HEK293T (cell line): ENCODE data around the gene TTLL9.
"Not testable (repeated sequence)": the region's sequence is repeated elsewhere in the genome, so short reads cannot be mapped to it uniquely, and the experiment has no call there.

Source experiments
- CTCF ChIA-PET: fragments of 350-600 bp; formaldehyde crosslinking; extraction: SDS; loops from one replicate; lab custom pipeline; 2021; ENCODE audit warnings: antibody characterized with exemption, inconsistent platforms; lab: Yijun Ruan, JAX
- POLR2A ChIA-PET: fragments of 350-600 bp; formaldehyde crosslinking; extraction: SDS; loops from one replicate; lab custom pipeline; 2020; ENCODE audit warnings: antibody characterized with exemption, inconsistent platforms; lab: Yijun Ruan, JAX
- DNase-seq: peaks from one replicate; pipeline ENCODE4 v3.0.0; 2012; ENCODE audit warnings: mixed read lengths; ENCODE audit errors: extremely low spot score
- ARNT ChIP-seq: fragments of 450-650 bp; IDR thresholded peaks from 2 replicates; pipeline ENCODE4 v1.6.1; 2017; ENCODE audit warnings: mild to moderate bottlenecking
- BHLHE40 ChIP-seq: fragments of 450-650 bp; IDR thresholded peaks from 2 replicates; pipeline ENCODE4 v1.6.1; 2016; ENCODE audit warnings: mild to moderate bottlenecking, moderate library complexity, borderline replicate concordance
- CTBP1 ChIP-seq: fragments of 450-650 bp; IDR thresholded peaks from 2 replicates; pipeline ENCODE4 v1.6.1; 2016; ENCODE audit warnings: borderline replicate concordance
- ELF4 ChIP-seq: fragments of 450-650 bp; IDR thresholded peaks from 2 replicates; pipeline ENCODE4 v1.6.1; 2017; ENCODE audit warnings: antibody characterized with exemption
- FOXA1 ChIP-seq: fragments of 450-650 bp; IDR thresholded peaks from 2 replicates; pipeline ENCODE4 v1.6.1; 2016; ENCODE audit warnings: mild to moderate bottlenecking
- FOXK2 ChIP-seq: fragments of 450-650 bp; IDR thresholded peaks from 2 replicates; pipeline ENCODE4 v1.6.1; 2016; ENCODE audit warnings: mild to moderate bottlenecking
- FOXM1 ChIP-seq: fragments of 450-650 bp; IDR thresholded peaks from 2 replicates; pipeline ENCODE4 v1.6.1; 2017; ENCODE audit warnings: mild to moderate bottlenecking, borderline replicate concordance
- HDGF ChIP-seq: fragments of 450-650 bp; IDR thresholded peaks from 2 replicates; pipeline ENCODE4 v1.6.1; 2017; ENCODE audit warnings: antibody characterized with exemption, borderline replicate concordance
- L3MBTL2 ChIP-seq: fragments of 450-650 bp; conservative IDR thresholded peaks from 2 replicates; pipeline ENCODE4 v1.6.1; 2016; ENCODE audit warnings: mild to moderate bottlenecking
- LEF1 ChIP-seq: fragments of 450-650 bp; IDR thresholded peaks from 2 replicates; pipeline ENCODE4 v1.6.1; 2017; ENCODE audit warnings: mild to moderate bottlenecking, borderline replicate concordance
- NFRKB ChIP-seq: fragments of 450-650 bp; IDR thresholded peaks from 2 replicates; pipeline ENCODE4 v1.6.1; 2016; ENCODE audit warnings: mild to moderate bottlenecking, moderate library complexity
- SP1 ChIP-seq: fragments of 450-650 bp; IDR thresholded peaks from 2 replicates; pipeline ENCODE4 v1.6.1; 2017
- SUZ12 ChIP-seq: fragments of 450-650 bp; IDR thresholded peaks from 2 replicates; pipeline ENCODE4 v1.6.1; 2016; ENCODE audit warnings: mild to moderate bottlenecking
- TARDBP ChIP-seq: fragments of 450-650 bp; IDR thresholded peaks from 2 replicates; pipeline ENCODE4 v1.6.1; 2016
- ZNF384 ChIP-seq: fragments of 450-650 bp; IDR thresholded peaks from 2 replicates; pipeline ENCODE4 v1.6.1; 2016
- TF ChIP-seq, protein P1 (sequence below): fragments of 450-650 bp; IDR thresholded peaks from 2 replicates; pipeline ENCODE4 v1.6.1; 2016

TTLL9 gene

DNA sequence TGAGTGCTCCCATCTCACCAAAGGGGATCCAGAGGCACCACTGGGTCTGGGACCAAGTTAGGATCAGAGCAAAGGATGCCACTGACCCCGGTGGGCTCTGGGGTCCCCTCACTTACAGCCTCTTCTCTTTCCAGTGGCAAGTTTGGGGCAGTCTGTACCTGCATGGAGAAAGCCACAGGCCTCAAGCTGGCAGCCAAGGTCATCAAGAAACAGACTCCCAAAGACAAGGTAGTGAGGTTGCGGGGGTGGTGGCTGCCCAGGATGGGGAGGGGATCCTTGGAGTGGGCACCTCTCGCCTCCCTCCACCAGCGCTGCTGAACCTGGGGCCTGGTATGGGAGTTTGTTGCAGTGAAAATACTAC, 46.3 kb upstream of the TTLL9 start:
- no peak for TF ChIP-seq NFRKB
- no peak for TF ChIP-seq FOXA1
- no peak for TF ChIP-seq FOXM1
- TF ChIP-seq L3MBTL2, result no peak
- no peak for TF ChIP-seq HDGF
- TF ChIP-seq ELF4, result no peak
- no peak for TF ChIP-seq TARDBP
- no peak for TF ChIP-seq SUZ12
- TF ChIP-seq FOXK2, result no peak
- no peak for TF ChIP-seq LEF1
- no peak for TF ChIP-seq SP1
- TF ChIP-seq CTBP1, result no peak
- TF ChIP-seq, protein P1, sequence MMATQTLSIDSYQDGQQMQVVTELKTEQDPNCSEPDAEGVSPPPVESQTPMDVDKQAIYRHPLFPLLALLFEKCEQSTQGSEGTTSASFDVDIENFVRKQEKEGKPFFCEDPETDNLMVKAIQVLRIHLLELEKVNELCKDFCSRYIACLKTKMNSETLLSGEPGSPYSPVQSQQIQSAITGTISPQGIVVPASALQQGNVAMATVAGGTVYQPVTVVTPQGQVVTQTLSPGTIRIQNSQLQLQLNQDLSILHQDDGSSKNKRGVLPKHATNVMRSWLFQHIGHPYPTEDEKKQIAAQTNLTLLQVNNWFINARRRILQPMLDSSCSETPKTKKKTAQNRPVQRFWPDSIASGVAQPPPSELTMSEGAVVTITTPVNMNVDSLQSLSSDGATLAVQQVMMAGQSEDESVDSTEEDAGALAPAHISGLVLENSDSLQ, result no peak
- ChIA-PET CTCF (interaction anchor here (0.5 to 1.5 kb wide), 4 partner anchors 15 to 134 kb away, joined by 3 to 7 read pairs (median 4); no protein-coding TSS in a partner anchor), POLR2A (no interaction called here)
- DNase-seq, result no peak

DNA sequence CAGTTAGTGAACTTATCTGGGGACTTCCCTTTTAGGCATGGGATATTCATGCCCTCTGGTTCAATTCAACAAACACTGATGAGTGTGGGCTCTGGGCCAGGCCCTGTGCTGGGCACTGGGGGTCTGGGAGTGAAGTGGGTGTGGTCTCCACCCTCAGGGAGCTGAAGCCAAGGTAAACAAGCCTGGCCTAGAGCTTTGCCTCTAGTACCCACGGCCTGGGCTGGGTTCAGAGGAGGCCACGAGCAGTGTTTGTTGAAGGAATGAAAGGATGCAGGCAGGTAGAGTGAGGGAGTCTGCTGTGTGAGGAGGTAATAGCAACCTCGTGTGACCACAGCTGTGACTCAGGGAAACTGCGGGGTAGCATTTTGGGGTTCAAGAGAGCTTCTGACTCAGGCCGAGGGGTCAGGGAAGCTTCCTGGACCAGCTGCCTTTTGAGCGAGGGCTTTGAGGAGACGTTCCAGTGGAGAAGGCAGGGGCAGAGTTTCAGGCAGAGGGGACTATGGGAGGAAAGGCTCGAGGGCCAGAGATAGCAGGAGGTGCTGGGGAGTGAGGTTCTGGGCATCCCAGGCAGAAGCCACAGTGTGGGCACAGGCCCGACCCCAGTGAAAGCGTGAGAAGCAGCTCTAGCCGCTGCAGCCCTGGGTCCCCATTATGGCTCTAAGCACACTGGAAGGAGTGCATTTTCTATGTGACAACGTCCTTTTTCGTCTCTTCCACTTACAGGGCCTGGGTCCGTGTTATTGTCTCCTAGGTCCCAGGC, 45.7 kb upstream of the TTLL9 start:
- POLR2A ChIA-PET, result no interaction called here
- no peak for DNase-seq
- no peak for TF ChIP-seq FOXK2
- no peak for TF ChIP-seq LEF1
- TF ChIP-seq ELF4, result no peak
- TF ChIP-seq L3MBTL2, result no peak
- TF ChIP-seq, protein P1, result no peak
- no peak for TF ChIP-seq CTBP1
- TF ChIP-seq SP1, result no peak
- TF ChIP-seq SUZ12, result no peak
- TF ChIP-seq ARNT, result no peak
- TF ChIP-seq TARDBP, result no peak
- no peak for TF ChIP-seq FOXM1
- CTCF ChIA-PET, result interaction anchor here (0.5 kb wide), 1 partner anchor 129 kb away, joined by 3 read pairs; no protein-coding TSS in a partner anchor

DNA sequence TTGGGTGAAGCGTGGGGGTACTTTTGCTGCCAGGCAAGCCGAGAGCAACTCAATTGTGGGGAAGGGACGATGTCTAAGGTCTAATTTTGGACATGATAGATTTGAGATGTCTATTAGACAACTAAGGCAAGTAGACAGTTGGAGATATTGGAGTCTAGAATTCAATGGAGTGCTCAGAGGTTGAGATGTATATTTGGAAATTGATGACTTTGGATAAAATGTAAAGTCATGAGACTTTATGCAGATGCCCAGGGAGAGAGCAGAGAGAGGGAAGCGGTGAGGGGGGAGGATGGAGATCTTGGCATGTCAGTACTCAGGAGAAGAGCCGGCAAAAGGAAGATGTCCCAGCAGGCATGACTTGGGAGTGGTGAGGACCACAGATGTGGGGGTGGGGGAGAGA, 44.4 kb upstream of the TTLL9 start:
- TF ChIP-seq FOXK2, result no peak
- TF ChIP-seq ELF4, result no peak
- no peak for TF ChIP-seq LEF1
- TF ChIP-seq TARDBP, result no peak
- no peak for TF ChIP-seq L3MBTL2
- TF ChIP-seq FOXA1, result no peak
- TF ChIP-seq, protein P1, result no peak
- no peak for TF ChIP-seq BHLHE40
- no peak for TF ChIP-seq SP1
- no peak for TF ChIP-seq ARNT
- no peak for TF ChIP-seq CTBP1
- TF ChIP-seq NFRKB, result no peak
- TF ChIP-seq FOXM1, result no peak
- TF ChIP-seq HDGF, result no peak
- no peak for TF ChIP-seq ZNF384
- no peak for TF ChIP-seq SUZ12
- ChIA-PET POLR2A (no interaction called here), CTCF (interaction anchor here (1.2 kb wide), 1 partner anchor 20 kb away, joined by 4 read pairs; no protein-coding TSS in a partner anchor)
- DNase-seq, result no peak

DNA sequence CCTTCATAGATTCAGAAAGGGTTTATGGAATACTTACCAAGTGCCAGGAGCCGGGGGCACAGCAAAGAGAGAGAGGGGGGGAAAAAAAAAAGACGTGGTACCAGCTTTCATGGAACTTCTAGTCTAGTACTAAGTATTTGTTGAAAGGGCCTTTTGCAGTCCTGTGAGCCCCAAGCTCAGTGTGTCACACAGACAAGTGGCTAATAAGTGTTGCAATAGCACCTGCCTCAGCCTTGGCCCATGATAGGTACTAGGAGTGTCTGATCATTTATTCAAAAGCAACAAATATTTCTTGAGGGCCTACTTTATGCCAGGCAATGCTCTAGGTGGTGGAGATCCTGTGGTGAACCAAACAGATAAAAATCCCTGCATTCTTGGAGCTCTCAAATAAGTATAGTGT, 43.4 kb upstream of the TTLL9 start:
- TF ChIP-seq TARDBP (no peak), BHLHE40 (no peak), ELF4 (no peak), NFRKB (no peak), FOXK2 (no peak), CTBP1 (no peak), SUZ12 (no peak), L3MBTL2 (no peak), ARNT (no peak), FOXM1 (no peak), HDGF (no peak), FOXA1 (no peak), SP1 (no peak), LEF1 (no peak)
- no peak for DNase-seq
- POLR2A ChIA-PET, result no interaction called here
- CTCF ChIA-PET, result interaction anchor here (1.2 kb wide), 1 partner anchor 19 kb away, joined by 4 read pairs; no protein-coding TSS in a partner anchor

DNA sequence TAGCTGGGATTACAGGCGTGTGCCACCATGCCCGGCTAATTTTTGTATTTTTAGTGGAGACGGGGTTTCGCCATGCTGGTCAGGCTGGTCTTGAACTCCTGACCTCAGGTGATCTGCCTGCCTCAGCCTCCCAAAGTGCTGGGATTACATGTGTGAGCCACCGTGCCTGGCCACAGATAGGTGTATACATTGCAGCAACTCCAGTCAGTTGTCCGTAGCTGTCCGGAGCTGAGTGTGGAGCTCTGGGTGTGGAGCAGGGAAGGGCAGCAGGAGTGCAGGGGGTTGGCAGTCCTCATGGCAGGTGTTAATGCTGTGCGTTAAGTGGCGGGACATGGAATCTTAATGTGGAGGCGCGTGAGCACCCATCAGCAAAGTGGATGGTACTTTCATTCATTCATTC, 42.4 kb upstream of the TTLL9 start:
- CTCF ChIA-PET, DNase-seq, POLR2A ChIA-PET: not testable (repeated sequence)

DNA sequence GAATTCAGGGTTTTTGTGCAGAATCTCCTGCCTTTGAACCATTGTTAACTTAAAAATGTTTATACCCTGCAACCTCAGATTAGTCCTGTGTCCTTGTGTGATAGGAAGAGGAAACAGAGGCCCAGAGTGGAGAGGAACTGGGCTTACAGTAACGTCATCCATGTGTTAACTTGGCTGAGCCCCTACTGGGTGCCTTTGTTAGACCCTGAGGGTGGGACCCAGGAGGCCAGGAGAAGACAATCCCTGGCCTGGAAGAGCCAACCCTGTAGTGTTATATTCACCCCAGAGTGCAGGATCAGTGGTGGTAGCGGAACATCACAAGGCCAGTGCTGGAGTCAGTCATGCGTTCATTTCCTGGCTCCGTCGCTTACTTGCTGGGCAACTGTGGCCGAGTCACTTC, 40.7 kb upstream of the TTLL9 start:
- CTCF ChIA-PET, result interaction anchor here (1.3 kb wide), 1 partner anchor 17 kb away, joined by 3 read pairs; no protein-coding TSS in a partner anchor
- no peak for DNase-seq
- POLR2A ChIA-PET, result no interaction called here
- TF ChIP-seq, protein P1, result no peak
- TF ChIP-seq SP1 (no peak), NFRKB (no peak), ZNF384 (no peak), FOXK2 (no peak), ARNT (no peak), L3MBTL2 (no peak), FOXA1 (no peak), LEF1 (no peak), HDGF (no peak), TARDBP (no peak), CTBP1 (no peak), BHLHE40 (no peak), FOXM1 (no peak), ELF4 (no peak), SUZ12 (no peak)
